Fibroblast of villous mesenchyme (primary cell): Measurements from ENCODE around the gene ADCY5. TPM values are rescaled to one million over a fixed set of nuclear protein-coding genes. Genes with fewer than 3 reads are reported as not detected.

ENCODE experiments used
- DNase-seq: peaks from one replicate; pipeline ENCODE4 v3.0.0-alpha.2; 2010; ENCODE audit warnings: low read depth
- H3K4me3 ChIP-seq: 2 replicates; pipeline ENCODE4 v1.5.1; 2011; ENCODE audit warnings: low read depth, mild to moderate bottlenecking, low read length
- CTCF ChIP-seq: IDR thresholded peaks from 2 replicates; pipeline ENCODE4 v1.5.1; 2012; ENCODE audit warnings: low read depth, mild to moderate bottlenecking, low read length; ENCODE audit not compliant: insufficient read depth
- total RNA-seq: library from RNA; depleted of rRNA; stranded (reverse); fragments of >200 nt; gene quantifications from 2 replicates; pipeline ENCODE4 v1.2.3, GENCODE V29; 2012

Gene ADCY5
- total RNA-seq, 1 donor = 0.43 TPM

- no peak for DNase-seq
- no peak for TF ChIP-seq CTCF
- H3K4me3 ChIP-seq = no peak overlapping the region
These were observed 171.8 kb downstream of the ADCY5 start for GRCh38 chr3:123277106-123277505.

GRCh38 chr3:123276346-123277006 is 172.4 kb downstream of the ADCY5 start:
- no peak for TF ChIP-seq CTCF
- DNase-seq = no peak
- H3K4me3 ChIP-seq = no peak overlapping the region

- TF ChIP-seq CTCF = no peak
- no peak for DNase-seq
- no peak overlapping the region for H3K4me3 ChIP-seq
These were observed 173.2 kb downstream of the ADCY5 start for GRCh38 chr3:123275691-123276090.

- peak; percentile 19 for DNase-seq
- TF ChIP-seq CTCF = no peak
These were observed 176.3 kb downstream of the ADCY5 start for GRCh38 chr3:123272547-123272946.

GRCh38 chr3:123271466-123272159 is 177.3 kb downstream of the ADCY5 start:
- DNase-seq = no peak

More at GRCh38 chr3:123272547-123272946, 176.3 kb downstream of the ADCY5 start:
- H3K4me3 ChIP-seq = no peak overlapping the region

GRCh38 chr3:123270818-123271217 is 178.1 kb downstream of the ADCY5 start:
- TF ChIP-seq CTCF = no peak
- DNase-seq = no peak
- no peak overlapping the region for H3K4me3 ChIP-seq

More at GRCh38 chr3:123271466-123272159, 177.3 kb downstream of the ADCY5 start:
- no peak for TF ChIP-seq CTCF
- H3K4me3 ChIP-seq = no peak overlapping the region
